Stimulated activated naive CD4-positive, alpha-beta T cell (primary cell): ENCODE measurements around the gene PDE8B.
A peak's percentile ranks its signal among the peaks of the same experiment; 100 is the strongest.
"Not testable (repeated sequence)": the region's sequence is repeated elsewhere in the genome, so short reads cannot be mapped to it uniquely, and the experiment has no call there.

Experiments used
- DNase-seq, 6 experiments: peaks; one replicate each; lab custom pipeline; 2025; lab: John Stamatoyannopoulos, UW

Gene PDE8B

GRCh38 chr5:77437194-77437593, 226.7 kb downstream of the PDE8B start:
- DNase-seq, result peak in 2 of 6 experiments; percentile 5 to 6

GRCh38 chr5:77438071-77438470, 227.6 kb downstream of the PDE8B start:
- no peak for DNase-seq

GRCh38 chr5:77443670-77444069, 233.2 kb downstream of the PDE8B start:
- DNase-seq, result no peak

GRCh38 chr5:77444356-77444755, 233.9 kb downstream of the PDE8B start:
- no peak for DNase-seq

DNA sequence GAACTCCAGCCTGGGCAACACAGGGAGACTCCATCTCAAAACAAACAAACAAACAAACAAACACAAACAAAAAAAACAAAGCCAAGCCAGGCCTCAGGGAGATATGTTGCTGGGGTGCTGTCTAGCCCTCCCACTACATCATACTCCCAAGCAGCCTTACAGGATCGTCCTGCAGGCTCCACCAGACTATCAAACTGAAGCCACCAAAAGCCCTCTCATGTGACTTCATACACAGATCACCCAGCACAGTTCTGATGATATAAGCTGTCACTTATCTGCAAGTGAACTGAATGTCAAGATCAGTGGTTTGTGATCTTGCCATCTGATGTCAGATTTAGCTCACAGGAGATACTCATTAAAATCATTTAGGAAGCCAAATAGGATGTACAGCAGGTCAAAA, 238.4 kb downstream of the PDE8B start:
- DNase-seq, result no peak

DNA sequence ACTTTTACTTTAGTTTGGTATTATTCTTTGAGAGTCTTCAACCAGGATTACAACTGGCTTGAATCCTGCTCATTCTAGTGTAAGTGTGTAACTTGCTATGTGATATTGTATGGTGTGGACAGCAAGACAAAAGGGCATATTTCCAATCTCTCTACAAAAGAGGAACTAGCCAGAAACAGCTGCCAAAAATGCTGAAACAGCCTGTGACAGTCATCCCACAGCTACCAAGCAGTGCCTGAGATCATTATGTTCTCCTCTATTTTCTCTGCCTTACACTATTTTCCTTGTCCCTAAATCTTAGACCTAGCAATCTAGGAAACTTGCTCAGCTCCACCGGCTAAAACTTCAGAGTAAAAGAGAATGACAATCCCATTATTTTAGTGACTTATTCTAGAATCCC, 238.8 kb downstream of the PDE8B start:
- no peak for DNase-seq

DNA sequence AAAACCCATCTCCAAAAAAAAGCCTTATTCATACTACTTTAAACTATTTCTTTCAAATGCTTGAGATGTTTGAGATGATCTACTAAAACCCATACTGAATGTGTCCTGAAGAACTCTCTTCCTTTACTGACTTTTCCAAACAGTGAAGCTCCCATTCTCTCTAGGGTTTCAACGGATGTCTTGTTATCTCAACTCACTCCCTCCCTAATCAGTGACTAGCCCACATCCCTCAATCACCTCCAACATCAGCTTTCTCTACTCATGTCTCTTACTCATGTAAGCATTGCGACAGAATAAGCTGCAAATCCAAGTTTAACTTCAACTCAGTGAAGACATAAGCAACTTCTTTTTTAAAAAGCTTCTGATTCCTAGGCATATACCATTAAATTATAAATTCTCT, 239.5 kb downstream of the PDE8B start:
- no peak for DNase-seq

- DNase-seq, result no peak
Observed at GRCh38 chr5:77452351-77452750, 241.9 kb downstream of the PDE8B start.

GRCh38 chr5:77454123-77454522, 243.6 kb downstream of the PDE8B start:
- DNase-seq, result no peak

- DNase-seq, result no peak
Observed at GRCh38 chr5:77461287-77461686, 250.8 kb downstream of the PDE8B start.

DNA sequence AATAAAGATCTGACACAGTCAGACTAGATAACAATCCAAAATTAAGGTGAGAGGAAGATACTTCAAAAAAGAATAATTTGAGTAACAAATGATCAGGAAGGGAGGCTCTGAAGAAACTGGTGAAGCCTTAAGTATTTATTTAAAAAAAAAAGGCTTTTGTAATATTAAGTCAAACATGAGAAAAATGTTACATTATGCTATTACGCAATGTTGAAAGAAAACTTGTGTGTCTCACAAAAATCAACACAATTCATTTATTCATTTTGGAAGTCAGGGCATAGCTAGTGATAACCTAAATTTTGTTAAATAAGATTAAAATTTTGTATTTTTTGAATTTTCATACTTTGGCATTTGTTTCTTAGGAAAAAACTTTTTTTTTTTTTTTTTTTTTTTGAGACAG, 253.4 kb downstream of the PDE8B start:
- DNase-seq, result no peak

DNA sequence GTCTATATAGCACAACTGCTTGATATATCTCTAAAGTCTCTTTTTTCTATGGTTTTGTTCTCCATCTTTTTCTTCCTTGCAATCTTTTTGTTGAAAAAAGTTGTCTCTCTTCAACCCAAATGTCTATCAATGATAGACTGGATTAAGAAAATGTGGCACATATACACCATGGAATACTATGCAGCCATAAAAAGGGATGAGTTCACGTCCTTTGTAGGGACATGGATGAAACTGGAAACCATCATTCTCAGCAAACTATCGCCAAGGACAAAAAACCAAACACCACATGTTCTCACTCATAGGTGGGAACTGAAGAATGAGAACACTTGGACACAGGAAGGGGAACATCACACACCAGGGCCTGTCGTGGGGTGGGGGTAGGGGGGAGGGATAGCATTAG, 258.4 kb downstream of the PDE8B start:
- DNase-seq, result not testable (repeated sequence)

DNA sequence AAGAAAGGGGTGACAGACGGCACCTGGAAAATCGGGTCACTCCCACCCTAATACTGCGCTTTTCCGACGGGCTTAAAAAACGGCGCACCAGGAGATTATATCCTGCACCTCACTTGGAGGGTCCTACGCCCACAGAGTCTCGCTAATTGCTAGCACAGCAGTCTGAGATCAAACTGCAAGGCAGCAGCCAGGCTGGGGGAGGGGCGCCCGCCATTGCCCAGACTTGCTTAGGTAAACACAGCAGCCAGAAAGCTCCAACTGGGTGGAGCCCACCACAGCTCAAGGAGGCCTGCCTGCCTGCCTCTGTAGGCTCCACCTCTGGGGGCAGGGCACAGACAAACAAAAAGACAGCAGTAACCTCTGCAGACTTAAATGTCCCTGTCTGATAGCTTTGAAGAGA, 264.6 kb downstream of the PDE8B start:
- not testable (repeated sequence) for DNase-seq
